IPS-18c (cell line): ENCODE results near the gene ZNF22.

Experiments used
- H3K4me3 ChIP-seq: 2 replicates; pipeline ENCODE4 v1.7.0; 2013; ENCODE audit warnings: low read depth, mild to moderate bottlenecking, low read length, moderate library complexity; ENCODE audit not compliant: insufficient read depth
- H3K9me3 ChIP-seq: one replicate; pipeline ENCODE4 v1.6.1; 2013; ENCODE audit warnings: mild to moderate bottlenecking, low read length, moderate library complexity; ENCODE audit not compliant: control insufficient read depth, insufficient read depth

The ZNF22 gene

GRCh38 chr10:44962870-44963738, 37.6 kb upstream of the ZNF22 start:
- Histone ChIP-seq H3K4me3 (0 out of 2 replicates have a peak overlapping the region, but pooled peaks have one; percentile 15), H3K9me3 (no peaks in the 10 kb centered on the region)

GRCh38 chr10:44963772-44964633, 36.7 kb upstream of the ZNF22 start:
- Histone ChIP-seq H3K4me3 (no peak overlapping the region), H3K9me3 (no peaks in the 10 kb centered on the region)

- no peaks in the 10 kb centered on the region for H3K9me3 ChIP-seq
- no peak overlapping the region for H3K4me3 ChIP-seq
Observed at GRCh38 chr10:44965104-44965503, 35.6 kb upstream of the ZNF22 start.

GRCh38 chr10:44965651-44966097, 35.0 kb upstream of the ZNF22 start:
- H3K4me3 ChIP-seq, result no peak overlapping the region
- no peaks in the 10 kb centered on the region for H3K9me3 ChIP-seq

GRCh38 chr10:44966129-44966815, 34.5 kb upstream of the ZNF22 start:
- no peak overlapping the region for H3K4me3 ChIP-seq
- H3K9me3 ChIP-seq, result no peaks in the 10 kb centered on the region

GRCh38 chr10:44966816-44967509, 33.8 kb upstream of the ZNF22 start:
- no peak overlapping the region for H3K4me3 ChIP-seq
- H3K9me3 ChIP-seq, result no peaks in the 10 kb centered on the region

- Histone ChIP-seq H3K9me3 (no peaks in the 10 kb centered on the region), H3K4me3 (no peak overlapping the region)
Observed at GRCh38 chr10:44967616-44968015, 33.1 kb upstream of the ZNF22 start.

GRCh38 chr10:44968091-44968490, 32.6 kb upstream of the ZNF22 start:
- Histone ChIP-seq H3K4me3 (no peak overlapping the region), H3K9me3 (no peaks in the 10 kb centered on the region)

GRCh38 chr10:44968500-44969400, 32.0 kb upstream of the ZNF22 start:
- H3K9me3 ChIP-seq, result no peaks in the 10 kb centered on the region
- H3K4me3 ChIP-seq, result no peak overlapping the region

- H3K9me3 ChIP-seq, result no peaks in the 10 kb centered on the region
- no peak overlapping the region for H3K4me3 ChIP-seq
Observed at GRCh38 chr10:44969854-44970253, 30.9 kb upstream of the ZNF22 start.

- Histone ChIP-seq H3K9me3 (no peaks in the 10 kb centered on the region), H3K4me3 (no peak overlapping the region)
Observed at GRCh38 chr10:44970812-44971395, 29.8 kb upstream of the ZNF22 start.

GRCh38 chr10:44971434-44971833, 29.3 kb upstream of the ZNF22 start:
- Histone ChIP-seq H3K4me3 (no peak overlapping the region), H3K9me3 (no peaks in the 10 kb centered on the region)

- no peak overlapping the region for H3K4me3 ChIP-seq
Observed at GRCh38 chr10:44971935-44972757, 28.6 kb upstream of the ZNF22 start.

GRCh38 chr10:44972874-44973306, 27.8 kb upstream of the ZNF22 start:
- Histone ChIP-seq H3K4me3 (no peak overlapping the region), H3K9me3 (no peaks in the 10 kb centered on the region)

More at GRCh38 chr10:44971935-44972757, 28.6 kb upstream of the ZNF22 start:
- H3K9me3 ChIP-seq, result no peaks in the 10 kb centered on the region
